ENCODE data around the gene ADGRD2.

The ADGRD2 gene

GRCh38 chr9:124497441-124497840, 47.2 kb downstream of the ADGRD2 start:
- H3K27ac Mint-ChIP-seq, result no peak overlapping the region

GRCh38 chr9:124498040-124498439, 47.8 kb downstream of the ADGRD2 start:
- Mint-ChIP-seq H3K9me3 (no peaks in the 10 kb centered on the region), H3K27me3 (peaks cover 34% of the 10 kb centered on the region), H3K27ac (no peak overlapping the region), H3K36me3 (ENCODE audit: low read depth) (no peaks in the 10 kb centered on the region), H3K4me3 (no peak overlapping the region), H3K4me1 (ENCODE audit: low read depth) (peaks cover 7% of the 10 kb centered on the region)
- intact Hi-C loops (cut with micrococcal nuclease), result no loop called here

More at GRCh38 chr9:124497441-124497840, 47.2 kb downstream of the ADGRD2 start:
- intact Hi-C loops (cut with micrococcal nuclease), result no loop called here
- Mint-ChIP-seq H3K27me3 (peaks cover 29% of the 10 kb centered on the region), H3K9me3 (no peaks in the 10 kb centered on the region), H3K4me1 (ENCODE audit: low read depth) (peaks cover 7% of the 10 kb centered on the region), H3K36me3 (ENCODE audit: low read depth) (no peaks in the 10 kb centered on the region), H3K4me3 (no peak overlapping the region)

- H3K9me3 Mint-ChIP-seq, result no peaks in the 10 kb centered on the region
- no peaks in the 10 kb centered on the region for H3K36me3 Mint-ChIP-seq (ENCODE audit: low read depth)
- no peak overlapping the region for H3K27ac Mint-ChIP-seq
- peaks cover 38% of the 10 kb centered on the region for H3K27me3 Mint-ChIP-seq
- peaks cover 9% of the 10 kb centered on the region for H3K4me1 Mint-ChIP-seq (ENCODE audit: low read depth)
- H3K4me3 Mint-ChIP-seq, result no peak overlapping the region
- intact Hi-C loops (cut with micrococcal nuclease), result no loop called here
Measured at GRCh38 chr9:124498499-124499146, 48.4 kb downstream of the ADGRD2 start.

GRCh38 chr9:124499216-124499615, 49.0 kb downstream of the ADGRD2 start:
- no peaks in the 10 kb centered on the region for H3K36me3 Mint-ChIP-seq (ENCODE audit: low read depth)
- no peak overlapping the region for H3K27ac Mint-ChIP-seq
- H3K4me1 Mint-ChIP-seq (ENCODE audit: low read depth), result peaks cover 15% of the 10 kb centered on the region
- peaks cover 44% of the 10 kb centered on the region for H3K27me3 Mint-ChIP-seq
- no peaks in the 10 kb centered on the region for H3K9me3 Mint-ChIP-seq
- intact Hi-C loops (cut with micrococcal nuclease), result no loop called here
- H3K4me3 Mint-ChIP-seq, result no peak overlapping the region

- H3K4me1 Mint-ChIP-seq (ENCODE audit: low read depth), result peaks cover 15% of the 10 kb centered on the region
Measured at GRCh38 chr9:124500028-124500795, 50.0 kb downstream of the ADGRD2 start.

GRCh38 chr9:124500796-124501611, 50.8 kb downstream of the ADGRD2 start:
- no peak overlapping the region for H3K27ac Mint-ChIP-seq
- H3K27me3 Mint-ChIP-seq, result peaks cover 50% of the 10 kb centered on the region
- intact Hi-C loops (cut with micrococcal nuclease), result no loop called here
- H3K9me3 Mint-ChIP-seq, result no peaks in the 10 kb centered on the region
- H3K4me3 Mint-ChIP-seq, result no peak overlapping the region
- H3K4me1 Mint-ChIP-seq (ENCODE audit: low read depth), result peaks cover 11% of the 10 kb centered on the region
- H3K36me3 Mint-ChIP-seq (ENCODE audit: low read depth), result no peaks in the 10 kb centered on the region

More at GRCh38 chr9:124500028-124500795, 50.0 kb downstream of the ADGRD2 start:
- H3K4me3 Mint-ChIP-seq, result no peak overlapping the region
- H3K27me3 Mint-ChIP-seq, result peaks cover 48% of the 10 kb centered on the region
- no peaks in the 10 kb centered on the region for H3K9me3 Mint-ChIP-seq
- no peak overlapping the region for H3K27ac Mint-ChIP-seq
- H3K36me3 Mint-ChIP-seq (ENCODE audit: low read depth), result no peaks in the 10 kb centered on the region
- intact Hi-C loops (cut with micrococcal nuclease), result no loop called here

- Mint-ChIP-seq H3K27ac (no peak overlapping the region), H3K36me3 (ENCODE audit: low read depth) (no peaks in the 10 kb centered on the region), H3K9me3 (no peaks in the 10 kb centered on the region), H3K4me1 (ENCODE audit: low read depth) (peaks cover 8% of the 10 kb centered on the region), H3K4me3 (no peak overlapping the region), H3K27me3 (peaks cover 58% of the 10 kb centered on the region)
- intact Hi-C loops (cut with micrococcal nuclease), result no loop called here
Measured at GRCh38 chr9:124501771-124502320, 51.6 kb downstream of the ADGRD2 start.

- peaks cover 8% of the 10 kb centered on the region for H3K4me1 Mint-ChIP-seq (ENCODE audit: low read depth)
- intact Hi-C loops (cut with micrococcal nuclease), result no loop called here
- no peaks in the 10 kb centered on the region for H3K36me3 Mint-ChIP-seq (ENCODE audit: low read depth)
- H3K27me3 Mint-ChIP-seq, result peaks cover 65% of the 10 kb centered on the region
- no peak overlapping the region for H3K4me3 Mint-ChIP-seq
- no peak overlapping the region for H3K27ac Mint-ChIP-seq
- H3K9me3 Mint-ChIP-seq, result no peaks in the 10 kb centered on the region
Measured at GRCh38 chr9:124502711-124503702, 52.8 kb downstream of the ADGRD2 start.

GRCh38 chr9:124503713-124504529, 53.7 kb downstream of the ADGRD2 start:
- Mint-ChIP-seq H3K4me1 (ENCODE audit: low read depth) (peaks cover 8% of the 10 kb centered on the region), H3K36me3 (ENCODE audit: low read depth) (no peaks in the 10 kb centered on the region), H3K27ac (no peak overlapping the region), H3K9me3 (no peaks in the 10 kb centered on the region), H3K27me3 (peaks cover 65% of the 10 kb centered on the region), H3K4me3 (peak overlapping the region; percentile 55)
- intact Hi-C loops (cut with micrococcal nuclease), result no loop called here

GRCh38 chr9:124504530-124505005, 54.3 kb downstream of the ADGRD2 start:
- H3K27ac Mint-ChIP-seq, result no peak overlapping the region
- H3K27me3 Mint-ChIP-seq, result peaks cover 64% of the 10 kb centered on the region
- peaks cover 8% of the 10 kb centered on the region for H3K4me1 Mint-ChIP-seq (ENCODE audit: low read depth)
- H3K4me3 Mint-ChIP-seq, result no peak overlapping the region
- intact Hi-C loops (cut with micrococcal nuclease), result no loop called here
- no peaks in the 10 kb centered on the region for H3K36me3 Mint-ChIP-seq (ENCODE audit: low read depth)
- H3K9me3 Mint-ChIP-seq, result no peaks in the 10 kb centered on the region

GRCh38 chr9:124505006-124505900, 55.0 kb downstream of the ADGRD2 start:
- no peaks in the 10 kb centered on the region for H3K36me3 Mint-ChIP-seq (ENCODE audit: low read depth)
- peaks cover 8% of the 10 kb centered on the region for H3K4me1 Mint-ChIP-seq (ENCODE audit: low read depth)
- peaks cover 61% of the 10 kb centered on the region for H3K27me3 Mint-ChIP-seq
- no peaks in the 10 kb centered on the region for H3K9me3 Mint-ChIP-seq
- no peak overlapping the region for H3K27ac Mint-ChIP-seq
- intact Hi-C loops (cut with micrococcal nuclease), result no loop called here
- no peak overlapping the region for H3K4me3 Mint-ChIP-seq

All from dendritic cell treated with granulocyte-macrophage colony-stimulating factor and Interleukin-4, amounts not matched to agents 40 ng/mL and 50 ng/mL, for 4 days (primary cell).